Activated CD4-positive, alpha-beta T cell treated with anti-CD3 and anti-CD28 coated beads for 24 hours (primary cell): ENCODE data around the gene SLX4.

Experiments
- DNase-seq, 2 donors: peaks; one replicate each; pipeline ENCODE4 v3.0.0-alpha.2; 2020; ENCODE audit warnings: low read depth in 2 of 2

SLX4 gene

DNA sequence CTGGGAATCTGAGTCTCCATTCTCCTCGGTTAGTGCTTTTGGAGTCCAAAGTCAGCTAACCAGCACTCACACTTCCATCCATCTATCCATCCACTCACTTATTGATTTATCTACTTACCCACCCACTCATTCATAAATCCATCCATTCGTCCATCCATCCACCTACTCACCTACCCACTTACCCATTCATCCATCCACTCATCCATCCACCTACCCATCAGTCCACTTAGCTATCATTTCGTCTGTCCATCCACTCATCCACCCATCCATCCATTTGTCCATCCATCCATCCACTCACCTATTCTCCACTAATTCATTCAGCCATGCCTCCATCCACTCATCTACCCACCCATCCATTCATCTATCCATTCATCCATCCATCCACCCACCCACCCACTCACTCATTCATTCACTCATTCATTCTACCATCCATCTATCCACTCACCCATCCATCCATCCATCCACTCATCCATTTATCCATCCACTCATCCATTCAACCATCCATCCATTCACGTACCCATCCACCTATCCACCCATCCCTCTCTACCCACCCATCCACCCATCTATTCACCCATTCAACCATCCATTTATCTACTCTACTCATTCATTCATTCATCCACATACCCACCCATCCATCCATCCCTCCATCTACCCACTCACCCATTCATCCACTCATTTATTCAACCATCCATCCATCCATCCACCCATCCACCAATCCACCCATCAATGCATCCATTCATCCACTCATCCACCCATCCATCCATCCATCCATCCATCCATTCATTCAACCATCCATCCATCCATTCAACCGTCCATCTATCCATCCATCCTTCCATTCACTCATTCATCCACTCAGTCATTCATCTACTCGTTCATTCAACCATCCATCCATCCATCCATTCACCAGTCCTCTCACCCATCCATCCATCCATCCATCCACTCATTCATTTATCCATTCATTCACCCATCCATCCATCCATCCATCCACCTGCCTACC lies 60.3 kb downstream of the SLX4 start:
- DNase-seq = no peak

DNA sequence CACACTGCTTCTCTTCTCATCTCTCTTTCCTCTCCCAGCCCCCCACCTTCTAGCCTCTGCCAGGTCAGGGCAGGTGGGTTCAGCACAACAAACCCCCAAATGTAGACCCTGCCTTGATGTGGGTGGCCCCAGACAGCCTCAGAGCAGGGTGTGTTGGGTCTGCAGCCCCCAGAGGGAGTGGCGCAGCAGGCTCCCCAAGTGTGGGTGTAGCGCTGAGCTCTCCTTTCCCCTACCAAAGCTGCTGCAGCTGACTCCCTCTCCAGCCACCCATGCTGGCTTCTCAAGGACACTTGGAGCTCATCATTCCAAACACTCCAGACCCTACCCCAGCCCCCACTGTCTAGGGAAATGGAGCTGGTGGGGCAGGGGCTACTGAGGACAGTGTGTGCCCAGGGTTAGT lies 61.5 kb downstream of the SLX4 start:
- no peak for DNase-seq

DNA sequence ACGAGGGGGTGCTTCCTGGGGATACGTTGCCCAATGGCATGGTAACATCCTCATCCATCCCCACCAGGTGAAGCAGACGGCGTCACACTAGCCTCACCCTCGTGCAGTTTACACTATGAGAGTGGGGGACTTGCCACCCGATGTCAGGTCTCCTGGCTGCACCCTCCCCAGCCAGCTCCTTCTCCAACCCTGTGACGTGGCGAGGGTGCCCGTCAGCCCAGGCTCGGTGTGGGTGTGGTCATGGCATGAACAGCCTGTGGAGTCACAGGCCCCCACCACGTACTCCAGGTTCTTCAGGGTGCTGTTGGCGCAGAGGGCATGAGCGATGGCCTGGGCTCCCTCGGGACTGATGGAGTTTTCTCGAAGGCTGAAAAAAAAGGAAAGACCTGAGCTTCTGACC lies 62.5 kb downstream of the SLX4 start:
- DNase-seq = no peak

DNA sequence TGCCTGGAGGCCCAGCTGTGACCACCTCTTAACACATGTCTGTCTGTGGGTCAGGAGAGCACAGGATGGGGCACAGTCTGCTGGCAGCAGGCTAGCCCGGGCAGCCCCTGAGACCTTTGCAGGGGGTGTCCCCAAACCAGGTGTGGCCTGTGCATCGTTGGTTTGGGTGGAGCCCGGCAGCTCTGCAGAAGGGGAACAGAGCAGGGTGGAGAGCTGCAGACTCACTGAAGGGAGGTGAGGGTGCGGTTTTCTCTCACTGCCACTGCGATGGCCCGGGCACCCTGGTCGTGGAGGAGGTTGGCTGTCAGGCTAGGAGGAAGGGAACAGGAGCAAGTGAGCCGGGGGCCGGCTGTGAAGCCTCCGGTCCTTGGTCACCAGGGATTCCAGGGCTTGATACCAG lies 63.0 kb downstream of the SLX4 start:
- DNase-seq = no peak

DNA sequence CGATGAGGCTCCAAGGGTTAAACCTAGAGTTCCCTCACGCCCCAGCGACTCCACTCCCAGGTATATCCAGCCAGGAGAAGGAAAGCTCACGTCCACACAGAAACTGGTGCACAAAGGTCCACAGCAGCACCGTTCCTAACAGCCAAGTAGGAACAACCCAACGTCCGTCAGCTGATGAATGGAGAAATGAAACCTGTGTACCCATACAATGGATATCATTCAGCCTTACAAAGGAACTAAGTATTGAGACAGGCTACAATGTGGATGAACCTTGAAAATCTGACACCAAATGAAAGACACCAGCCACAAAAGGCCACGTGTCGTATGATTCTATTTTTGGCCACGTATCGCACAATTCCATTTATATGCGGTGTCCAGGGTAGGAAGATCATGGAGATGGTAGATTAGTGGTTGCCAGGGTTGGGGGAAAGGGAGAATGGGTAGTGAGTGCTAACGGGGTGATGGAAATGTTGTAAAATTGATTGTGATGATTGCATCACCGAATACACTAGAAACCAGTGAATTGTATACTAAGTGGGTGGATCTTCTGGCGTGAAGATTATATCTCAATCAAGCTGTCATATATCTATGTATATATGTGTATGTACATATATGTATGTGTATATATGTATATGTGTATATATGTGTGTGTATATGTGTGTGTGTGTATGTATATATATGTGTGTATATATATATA lies 64.3 kb downstream of the SLX4 start:
- no peak for DNase-seq

DNA sequence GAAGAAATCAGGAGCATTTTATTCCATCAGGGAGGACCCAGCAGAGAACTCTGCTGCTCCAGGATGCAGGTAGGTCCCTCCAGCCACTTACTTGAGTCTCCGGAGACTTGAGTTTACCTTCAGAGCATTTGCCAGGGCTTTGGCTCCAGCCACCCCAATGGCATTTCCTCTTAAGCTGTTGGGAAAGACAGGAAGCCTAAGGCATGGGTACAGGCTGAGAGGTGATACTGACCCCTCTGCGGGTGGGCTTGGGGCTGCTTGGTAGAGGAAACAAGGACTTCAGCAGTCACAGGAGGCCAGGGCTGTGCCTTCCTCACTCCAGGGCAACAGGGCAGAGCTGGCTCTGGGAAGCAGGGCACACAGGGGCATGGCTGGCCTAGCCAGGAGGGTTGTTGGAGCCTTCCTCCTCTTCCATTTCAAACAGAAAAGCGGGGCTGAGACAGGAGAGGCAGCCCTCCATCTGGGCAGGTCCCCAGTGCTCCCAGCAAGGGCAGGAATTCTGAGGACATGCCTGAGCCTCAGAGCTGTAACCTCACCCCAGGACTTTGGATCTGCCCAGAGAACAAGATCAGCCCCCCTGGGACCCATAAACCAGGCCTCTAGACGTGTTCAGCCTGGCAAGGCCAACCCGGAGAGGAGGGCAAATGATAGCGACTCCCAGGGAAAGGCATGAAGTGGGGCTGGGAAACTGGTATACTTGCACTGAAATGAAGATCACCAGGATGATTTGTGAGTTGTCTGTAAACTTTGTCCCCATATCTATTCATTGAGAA lies 68.6 kb downstream of the SLX4 start:
- no peak for DNase-seq

DNA sequence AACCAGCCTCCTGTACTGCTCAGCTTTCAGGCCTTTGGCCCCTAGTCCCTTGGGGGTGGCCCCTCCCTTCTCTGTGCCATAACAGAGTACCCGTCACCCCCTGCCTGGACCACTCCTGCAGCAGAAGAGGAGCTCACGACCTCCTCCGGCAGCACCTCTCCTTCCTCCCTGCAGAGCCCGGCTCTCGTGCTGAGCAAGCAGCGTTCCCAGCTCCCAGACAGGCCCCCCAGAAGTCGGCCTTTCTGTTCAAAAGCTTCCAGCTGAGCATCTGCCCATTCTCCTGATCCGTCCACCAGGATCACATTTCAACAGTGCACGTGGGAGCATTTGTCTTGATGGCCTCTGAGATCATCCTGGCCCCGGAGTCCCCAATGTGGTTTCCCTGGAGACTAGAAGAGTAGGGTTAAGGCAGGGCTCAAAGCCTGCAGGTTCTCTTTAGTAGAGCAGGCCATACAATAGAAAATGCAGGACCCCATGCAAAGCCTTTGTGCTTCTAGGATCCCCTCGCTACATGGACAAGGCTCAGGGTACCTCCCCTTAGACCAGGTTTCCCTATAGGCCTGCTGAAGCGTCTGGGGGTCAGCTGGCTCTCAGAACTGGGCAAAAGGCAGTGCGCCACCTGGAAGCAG lies 69.8 kb downstream of the SLX4 start:
- no peak for DNase-seq

DNA sequence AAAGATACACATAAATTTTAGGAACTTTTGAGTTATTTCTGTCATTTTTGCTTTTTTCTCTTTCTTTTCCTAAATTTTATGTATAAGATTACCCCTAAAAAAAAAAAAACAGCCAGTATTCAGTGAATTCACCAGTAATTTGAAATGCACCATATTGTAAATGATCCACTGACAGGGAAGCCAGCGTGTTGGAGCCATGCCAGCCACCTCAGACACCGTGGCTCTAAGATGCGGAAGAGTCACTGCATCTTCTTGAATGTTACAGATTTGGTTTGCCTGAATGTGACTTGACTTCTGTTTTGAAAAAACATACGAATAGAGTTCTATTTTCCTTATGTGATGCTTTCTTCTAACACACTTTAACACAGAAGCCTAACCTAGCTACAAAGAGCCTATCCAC lies 73.2 kb downstream of the SLX4 start:
- no peak for DNase-seq

DNA sequence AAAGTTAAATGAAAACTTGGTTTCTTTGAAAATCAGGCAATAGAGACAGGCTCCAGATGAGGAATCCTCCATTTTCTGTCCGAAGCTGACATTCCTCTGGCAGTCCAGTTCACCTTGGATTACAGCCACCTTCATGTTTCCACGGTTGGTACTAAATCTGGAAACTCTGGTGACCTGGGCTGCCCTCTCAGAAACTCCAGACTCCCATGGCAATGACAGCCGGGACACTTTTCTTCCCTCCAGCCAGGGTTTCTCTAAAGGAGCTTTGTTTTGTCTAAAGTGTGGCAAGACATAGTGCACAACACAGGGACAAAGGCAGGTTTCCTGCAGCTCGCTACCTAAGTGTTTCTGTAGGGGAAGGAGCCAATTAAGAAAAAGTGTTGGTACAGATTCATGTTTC lies 74.6 kb downstream of the SLX4 start:
- DNase-seq = no peak

DNA sequence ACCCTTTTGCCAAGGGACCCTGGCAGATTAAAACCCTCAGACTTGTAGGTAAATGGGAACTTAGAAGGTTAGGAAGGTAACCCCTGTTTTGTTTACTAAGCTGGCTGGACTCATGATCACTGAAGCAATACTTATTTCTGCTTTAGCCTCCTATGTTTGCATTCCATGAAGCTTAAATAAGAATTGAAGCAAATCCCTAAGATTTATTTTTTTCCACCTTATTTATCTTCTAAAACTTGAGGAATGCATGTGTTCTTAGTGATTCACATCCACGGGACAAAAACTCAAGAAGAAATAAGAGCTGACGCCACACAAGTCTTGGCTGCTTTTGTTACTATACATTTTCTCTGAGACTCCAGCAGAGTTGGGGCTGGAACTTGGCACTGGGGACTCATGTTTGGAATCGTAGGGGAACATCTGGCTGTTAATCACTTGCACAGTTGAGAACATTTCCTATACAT lies 75.1 kb downstream of the SLX4 start:
- DNase-seq = no peak

DNA sequence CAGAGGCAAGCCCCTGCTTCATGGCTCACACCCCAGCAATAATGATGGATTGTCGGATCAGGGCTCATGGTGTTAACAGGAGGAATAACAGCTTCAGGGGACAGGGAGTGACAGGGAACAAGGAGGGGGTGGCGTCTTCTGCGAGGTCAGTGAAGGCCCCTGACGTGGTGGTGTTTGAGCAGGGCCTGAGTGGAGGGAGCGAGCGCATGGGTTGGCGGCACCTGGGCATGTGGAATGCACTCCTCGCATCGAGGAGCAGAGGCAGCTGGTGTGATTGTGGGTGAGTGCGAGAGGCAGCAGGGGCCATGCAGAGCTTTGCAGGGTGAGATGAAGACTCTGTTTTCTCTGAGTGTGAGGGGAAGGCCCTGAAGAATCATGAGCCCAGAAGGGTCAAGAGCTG lies 77.3 kb downstream of the SLX4 start:
- DNase-seq = no peak

DNA sequence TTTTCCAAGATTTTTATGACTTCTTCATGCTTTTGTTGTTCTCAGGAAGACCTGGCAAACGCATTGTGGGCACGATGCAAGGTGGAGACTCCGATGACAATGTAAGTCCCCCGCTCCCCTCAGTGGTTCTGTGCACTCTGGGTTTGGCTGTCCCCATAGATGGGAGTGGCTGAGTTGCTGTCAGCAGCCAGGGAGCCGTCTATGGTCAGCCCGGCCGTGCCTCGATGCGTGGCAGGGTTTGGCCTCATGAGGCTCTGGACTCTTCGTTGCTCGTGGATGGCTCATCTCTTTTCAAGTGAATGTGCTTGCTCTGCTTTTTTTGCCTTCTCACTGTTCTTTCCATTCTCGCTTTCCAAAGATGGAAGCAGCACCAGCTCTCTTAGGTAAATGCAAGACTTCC lies 78.7 kb downstream of the SLX4 start:
- DNase-seq = no peak
